ENCODE data around the gene TOE1.

The TOE1 gene

DNA sequence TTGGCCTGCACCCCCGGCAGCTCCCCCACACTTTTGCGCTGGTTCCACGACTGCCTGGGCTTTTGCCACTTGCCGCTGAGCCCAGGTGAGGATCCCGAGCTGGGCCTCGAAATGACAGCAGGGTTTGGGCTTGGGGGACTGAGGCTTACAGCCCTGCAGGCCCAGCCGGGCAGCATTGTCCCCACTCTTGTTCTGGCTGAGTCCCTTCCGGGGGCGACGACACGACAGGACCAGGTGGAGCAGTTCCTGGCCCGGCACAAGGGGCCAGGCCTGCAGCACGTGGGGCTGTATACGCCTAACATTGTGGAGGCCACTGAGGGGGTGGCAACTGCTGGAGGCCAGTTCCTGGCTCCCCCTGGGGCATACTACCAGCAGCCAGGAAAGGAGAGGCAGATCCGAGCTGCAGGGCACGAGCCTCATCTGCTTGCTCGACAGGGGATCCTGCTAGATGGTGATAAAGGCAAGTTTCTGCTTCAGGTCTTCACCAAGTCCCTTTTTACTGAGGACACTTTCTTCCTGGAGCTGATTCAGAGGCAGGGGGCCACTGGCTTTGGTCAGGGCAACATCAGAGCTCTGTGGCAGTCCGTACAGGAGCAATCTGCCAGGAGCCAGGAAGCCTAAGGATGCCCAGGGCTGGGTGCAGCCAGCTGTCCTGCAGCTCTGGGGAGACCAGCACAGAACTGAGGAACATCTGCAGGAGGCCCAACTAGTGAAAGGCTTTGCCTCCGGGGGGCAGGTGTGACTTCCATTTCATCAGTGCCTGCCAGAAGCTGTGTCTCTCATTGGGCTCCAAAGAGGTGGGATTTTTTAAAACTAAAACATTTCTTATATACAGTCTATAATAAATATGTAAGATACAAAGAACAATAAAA lies 12.1 kb upstream of the TOE1 start:
- no peak overlapping the region for H3K27ac ChIP-seq
- TF ChIP-seq CTCF (conservative IDR thresholded peaks at IDR 0.05) = no peak
- no peak for TF ChIP-seq ZFX (IDR thresholded peaks at IDR 0.05)

GRCh38 chr1:45328680-45329079 lies 11.3 kb upstream of the TOE1 start:
- H3K27ac ChIP-seq = no peak overlapping the region
- TF ChIP-seq ZFX (IDR thresholded peaks at IDR 0.05) = no peak
- TF ChIP-seq CTCF (conservative IDR thresholded peaks at IDR 0.05) = no peak

DNA sequence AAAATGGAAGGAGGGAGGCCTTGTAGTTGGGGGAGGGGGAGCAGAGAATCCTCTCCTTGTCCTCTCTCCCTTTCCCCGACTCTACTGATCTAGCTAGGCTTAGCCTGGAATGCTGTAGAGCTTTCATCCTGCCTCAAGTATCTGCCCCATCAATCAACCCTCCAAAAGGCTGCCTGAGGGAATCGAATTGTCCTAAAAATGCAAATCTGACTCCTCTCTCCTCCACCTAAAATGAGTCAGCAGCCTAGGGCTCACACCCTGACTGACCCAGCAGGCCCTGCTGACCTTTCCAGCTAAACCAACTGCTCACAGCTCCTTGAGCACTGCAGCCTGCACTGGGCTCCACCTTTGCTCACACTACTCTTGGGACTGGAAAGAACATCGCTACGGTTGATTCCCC lies 10.5 kb upstream of the TOE1 start:
- no peak overlapping the region for H3K27ac ChIP-seq
- TF ChIP-seq CTCF (conservative IDR thresholded peaks at IDR 0.05) = no peak
- no peak for TF ChIP-seq ZFX (IDR thresholded peaks at IDR 0.05)

DNA sequence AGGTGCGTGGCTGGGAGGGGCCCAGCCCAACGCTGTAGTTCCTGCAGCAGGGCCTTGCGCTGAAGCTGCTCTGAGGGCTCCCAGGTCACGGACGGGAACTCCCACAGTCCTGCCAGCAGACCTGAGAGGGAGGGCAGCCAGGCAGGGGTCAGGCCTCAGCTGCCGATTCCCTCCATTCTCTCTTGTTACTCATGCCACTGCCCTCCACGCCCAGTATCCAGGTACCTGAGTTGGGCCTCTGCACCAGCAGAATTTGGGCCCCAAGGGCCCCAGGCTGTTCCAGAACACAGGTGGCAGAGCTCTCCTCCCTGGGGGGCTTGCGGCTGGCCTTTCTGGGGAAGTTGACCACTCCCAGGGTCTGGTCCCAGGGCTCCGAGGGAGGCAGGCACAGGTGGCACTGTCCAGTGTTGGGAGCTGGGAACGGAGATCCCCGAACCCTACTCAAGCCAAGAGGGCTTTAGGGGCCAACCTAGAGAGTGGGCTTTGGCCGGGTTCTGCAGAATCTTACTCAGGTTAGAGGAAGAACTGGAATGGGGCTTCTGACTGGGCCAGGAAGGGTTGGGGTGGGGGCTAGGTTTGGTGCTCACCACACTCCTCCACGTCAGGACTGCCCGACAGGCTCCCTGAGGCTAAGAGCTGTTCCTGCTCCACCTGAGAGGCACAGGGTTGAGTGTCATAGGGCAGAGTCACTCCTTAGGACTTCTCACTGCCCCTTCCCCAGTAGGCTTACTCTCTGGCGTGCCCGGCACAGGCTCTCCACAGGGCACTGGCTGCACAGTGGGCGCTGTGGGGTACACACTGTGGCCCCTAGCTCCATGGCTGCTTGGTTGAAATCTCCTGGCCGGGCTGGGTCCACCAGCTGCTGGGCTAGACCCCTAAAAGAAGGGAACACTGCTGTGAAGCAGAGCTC lies 8.3 kb upstream of the TOE1 start:
- TF ChIP-seq CTCF (conservative IDR thresholded peaks at IDR 0.05) = no peak
- TF ChIP-seq ZFX (IDR thresholded peaks at IDR 0.05) = no peak
- H3K27ac ChIP-seq = no peak overlapping the region

- no peak overlapping the region for H3K27ac ChIP-seq
- TF ChIP-seq ZFX (IDR thresholded peaks at IDR 0.05) = no peak
- TF ChIP-seq CTCF (conservative IDR thresholded peaks at IDR 0.05) = no peak
Observed at GRCh38 chr1:45332346-45332720, 7.6 kb upstream of the TOE1 start.

DNA sequence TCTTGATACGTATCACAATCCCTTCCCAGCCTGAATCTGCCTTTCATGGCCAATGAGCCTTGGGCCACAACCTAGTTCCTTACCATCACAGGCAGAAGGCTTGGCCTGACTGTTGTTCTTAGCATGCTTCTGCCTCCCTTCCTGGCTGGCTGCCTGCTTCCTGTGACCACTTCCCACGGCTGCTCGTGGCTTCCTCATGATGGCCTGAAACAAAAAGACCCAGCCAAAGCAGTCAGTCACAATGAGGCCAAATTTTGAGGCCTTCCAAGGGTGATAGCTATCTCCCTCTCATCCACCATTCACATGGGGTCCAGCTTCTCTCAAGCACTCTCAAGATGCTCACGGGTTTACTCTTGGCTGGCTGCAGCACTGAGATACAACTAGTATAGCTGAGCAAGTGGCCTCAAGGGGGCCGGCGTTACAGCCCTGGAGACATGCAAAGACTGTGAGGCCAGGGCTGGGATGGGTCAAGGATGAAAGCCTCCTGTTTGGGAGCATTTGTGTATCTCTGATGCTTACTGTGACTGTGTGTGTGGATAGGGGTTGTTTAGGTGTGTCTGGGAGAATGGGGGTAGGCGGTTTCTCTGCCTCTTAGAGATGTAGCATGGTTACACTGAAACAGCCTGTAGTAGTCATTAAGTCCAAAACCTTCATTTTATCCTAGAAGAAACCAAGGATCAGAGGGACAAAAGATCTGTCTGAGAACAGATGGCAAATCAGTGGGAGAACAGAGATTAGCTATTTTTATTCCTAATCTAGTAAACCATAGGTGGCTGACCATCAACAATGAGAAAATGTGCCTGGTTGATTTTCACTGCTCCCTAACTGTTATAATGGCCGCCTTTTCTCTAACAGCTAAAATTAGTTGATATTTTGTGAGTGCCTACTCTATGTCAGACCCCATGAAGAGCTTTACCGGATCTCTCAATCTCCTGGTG lies 5.4 kb upstream of the TOE1 start:
- TF ChIP-seq CTCF (conservative IDR thresholded peaks at IDR 0.05) = no peak
- no peak for TF ChIP-seq ZFX (IDR thresholded peaks at IDR 0.05)
- no peak overlapping the region for H3K27ac ChIP-seq

All from C4-2B (cell line).